PC-9 (cell line): ENCODE results near the gene CENPP. TPM values are rescaled to one million over a fixed set of nuclear protein-coding genes. Genes with fewer than 3 reads are reported as not detected.

Source experiments
- BruUV-seq: library from RNA; stranded (reverse); fragments of 400-500 nt; replicated peaks from 2 replicates; lab custom pipeline; 2021; lab: Mats Ljungman, UMichigan
- CTCF ChIA-PET: fragments of 300-600 bp; sonication (Branson Sonifier 250); formaldehyde crosslinking; loops from one replicate; lab custom pipeline; 2022; ENCODE audit warnings: antibody characterized with exemption; lab: Charles Lee
- POLR2A ChIA-PET: fragments of 300-600 bp; sonication (Branson Sonifier 250); formaldehyde crosslinking; loops from one replicate; lab custom pipeline; 2022; ENCODE audit warnings: antibody characterized with exemption; ENCODE audit not compliant: unreplicated experiment; lab: Charles Lee
- DNase-seq, 2 experiments: peaks; one replicate each; pipeline versions ENCODE4 v3.0.0 to v3.0.0-alpha.2; 2015 to 2022; ENCODE audit warnings: mixed read lengths in 1 of 2
- H2AFZ ChIP-seq: fragments of 200-600 bp; sonication (generic); 2 replicates; pipeline ENCODE4 v1.8.1; 2017; ENCODE audit warnings: antibody characterized with exemption
- H3F3A ChIP-seq: fragments of 200-600 bp; sonication (generic); 2 replicates; pipeline ENCODE4 v1.8.1; 2017; ENCODE audit warnings: antibody characterized with exemption, mild to moderate bottlenecking, low read depth; ENCODE audit not compliant: insufficient read depth
- H3K27ac ChIP-seq: fragments of 200-600 bp; sonication (generic); 2 replicates; pipeline ENCODE4 v1.6.1; 2016; ENCODE audit warnings: mixed run types
- H3K27me3 ChIP-seq: fragments of 200-600 bp; sonication (generic); 2 replicates; pipeline ENCODE4 v1.6.1; 2016; ENCODE audit warnings: low read depth, mixed run types; ENCODE audit not compliant: insufficient read depth
- H3K36me3 ChIP-seq: fragments of 200-600 bp; sonication (generic); 2 replicates; pipeline ENCODE4 v1.6.1; 2016; ENCODE audit warnings: low read depth, mixed run types
- H3K4me1 ChIP-seq: fragments of 200-600 bp; sonication (generic); replicated peaks from 2 replicates; pipeline ENCODE4 v1.6.1; 2016; ENCODE audit warnings: mixed run types; ENCODE audit not compliant: insufficient read depth
- H3K4me2 ChIP-seq: fragments of 200-600 bp; sonication (generic); 2 replicates; pipeline ENCODE4 v1.6.1; 2017; ENCODE audit warnings: mixed run types
- H3K4me3 ChIP-seq: fragments of 200-600 bp; sonication (generic); 2 replicates; pipeline ENCODE4 v1.6.1; 2016; ENCODE audit warnings: mixed run types
- H3K79me2 ChIP-seq: fragments of 200-600 bp; sonication (generic); 2 replicates; pipeline ENCODE4 v1.6.1; 2017; ENCODE audit warnings: low read depth, mixed run types
- H3K9me2 ChIP-seq: fragments of 200-600 bp; sonication (generic); 2 replicates; pipeline ENCODE4 v1.8.1; 2017; ENCODE audit warnings: mild to moderate bottlenecking; ENCODE audit not compliant: insufficient read depth
- H3K9me3 ChIP-seq: fragments of 200-600 bp; sonication (generic); 2 replicates; pipeline ENCODE4 v1.8.1; 2016; ENCODE audit warnings: low read depth; ENCODE audit not compliant: insufficient read depth
- H4K20me1 ChIP-seq: fragments of 200-600 bp; sonication (generic); 2 replicates; pipeline ENCODE4 v1.8.1; 2017; ENCODE audit not compliant: insufficient read depth
- CTCF ChIP-seq: fragments of 200-600 bp; sonication (generic); conservative IDR thresholded peaks from 2 replicates; pipeline ENCODE4 v1.6.1; 2017; ENCODE audit warnings: mixed run types, antibody characterized with exemption, mild to moderate bottlenecking, moderate library complexity
- EZH2 ChIP-seq: fragments of 200-600 bp; sonication (generic); IDR thresholded peaks from 2 replicates; pipeline ENCODE4 v1.8.0; 2017; ENCODE audit warnings: antibody characterized with exemption, low read depth
- intact Hi-C: fragments of 100-400 bp; cut with micrococcal nuclease; formaldehyde crosslinking; loops from one replicate; pipeline ENCODE4 v1.10.0; 2022; ENCODE audit not compliant: unreplicated experiment
- total RNA-seq: library from RNA; stranded (reverse); gene quantifications from 2 replicates; pipeline ENCODE4 v1.2.3, GENCODE V29; 2021

Gene CENPP
- total RNA-seq, 1 experiment from 2014 or later = 10.0 TPM

GRCh38 chr9:92644278-92644677 is 318.5 kb downstream of the CENPP start:
- Histone ChIP-seq H3K4me3 (no peak overlapping the region), H3K4me1 (no peaks in the 10 kb centered on the region), H2AFZ (no peak overlapping the region), H3K9me2 (no peaks in the 10 kb centered on the region), H3K36me3 (peaks cover 12% of the 10 kb centered on the region; the same call in 1 of the 2 replicates), H4K20me1 (peaks cover 18% of the 10 kb centered on the region), H3K4me2 (no peak overlapping the region), H3K27ac (no peak overlapping the region), H3K79me2 (no peaks in the 10 kb centered on the region), H3F3A (no peaks in the 10 kb centered on the region; the same call in 1 of the 2 replicates), H3K9me3 (no peaks in the 10 kb centered on the region), H3K27me3 (no peaks in the 10 kb centered on the region)
- CTCF ChIA-PET = no interaction called here
- TF ChIP-seq CTCF (no peak), EZH2 (no peak)
- BruUV-seq = no TSS peak
- POLR2A ChIA-PET = interaction anchor here (0.6 to 0.8 kb wide), 2 partner anchors 106 to 107 kb away, joined by 4 to 10 read pairs; no protein-coding TSS in a partner anchor
- intact Hi-C loops = no loop called here
- no peak for DNase-seq

DNA sequence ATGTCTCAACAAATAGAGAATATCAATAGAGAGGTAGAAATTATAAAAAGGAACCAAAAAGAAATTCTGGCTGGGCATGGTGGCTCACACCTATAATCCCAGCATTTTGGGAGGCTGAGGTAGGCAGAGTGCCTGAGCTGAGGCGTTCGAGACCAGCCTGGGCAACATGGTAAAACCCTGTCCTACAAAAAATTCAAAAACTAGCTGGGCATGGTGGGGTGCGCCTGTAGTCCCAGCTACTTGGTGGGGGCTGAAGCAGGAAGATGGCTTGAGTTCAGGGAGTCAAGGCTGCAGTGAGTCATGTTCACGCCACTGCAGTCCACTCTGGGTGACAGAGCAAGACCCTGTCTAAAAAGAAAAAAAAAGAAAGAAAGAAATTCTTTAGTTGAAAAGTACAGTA is 319.3 kb downstream of the CENPP start:
- ChIA-PET POLR2A (no interaction called here), CTCF (no interaction called here)
- Histone ChIP-seq H3K27ac (no peak overlapping the region), H3K4me3 (no peak overlapping the region), H3K79me2 (no peaks in the 10 kb centered on the region), H3K4me1 (no peaks in the 10 kb centered on the region), H4K20me1 (peaks cover 18% of the 10 kb centered on the region), H3K9me3 (no peaks in the 10 kb centered on the region), H3K27me3 (no peaks in the 10 kb centered on the region), H3K9me2 (no peaks in the 10 kb centered on the region), H2AFZ (no peak overlapping the region), H3F3A (no peaks in the 10 kb centered on the region; the same call in 1 of the 2 replicates), H3K36me3 (peaks cover 12% of the 10 kb centered on the region; the same call in 1 of the 2 replicates), H3K4me2 (no peak overlapping the region)
- BruUV-seq = no TSS peak
- DNase-seq = no peak
- intact Hi-C loops = no loop called here
- TF ChIP-seq CTCF (no peak), EZH2 (no peak)

- ChIA-PET POLR2A (interaction anchor here (0.6 kb wide), 1 partner anchor 446 kb away, joined by 11 read pairs; no protein-coding TSS in a partner anchor), CTCF (interaction anchor here (0.6 kb wide), 1 partner anchor 1365 kb away, joined by 4 read pairs; no protein-coding TSS in a partner anchor)
- Histone ChIP-seq H2AFZ (no peak overlapping the region), H3K27me3 (no peaks in the 10 kb centered on the region), H3K27ac (no peak overlapping the region), H3K9me2 (no peaks in the 10 kb centered on the region), H4K20me1 (0 out of 2 replicates have a peak, but pooled peaks cover 12% of the 10 kb centered on the region), H3K4me3 (no peak overlapping the region), H3K9me3 (no peaks in the 10 kb centered on the region), H3K79me2 (no peaks in the 10 kb centered on the region), H3K36me3 (peaks cover 10% of the 10 kb centered on the region), H3F3A (no peaks in the 10 kb centered on the region; the same call in 1 of the 2 replicates), H3K4me2 (no peak overlapping the region), H3K4me1 (no peaks in the 10 kb centered on the region)
- no peak for DNase-seq
- intact Hi-C loops = no loop called here
- BruUV-seq = no TSS peak
- TF ChIP-seq CTCF (no peak), EZH2 (no peak)
Observed at GRCh38 chr9:92647671-92648473, 322.1 kb downstream of the CENPP start.
